ENCODE measurements around the gene FAAP100.
"Not testable (repeated sequence)": the region's sequence is repeated elsewhere in the genome, so short reads cannot be mapped to it uniquely, and the experiment has no call there.

Gene FAAP100

DNA sequence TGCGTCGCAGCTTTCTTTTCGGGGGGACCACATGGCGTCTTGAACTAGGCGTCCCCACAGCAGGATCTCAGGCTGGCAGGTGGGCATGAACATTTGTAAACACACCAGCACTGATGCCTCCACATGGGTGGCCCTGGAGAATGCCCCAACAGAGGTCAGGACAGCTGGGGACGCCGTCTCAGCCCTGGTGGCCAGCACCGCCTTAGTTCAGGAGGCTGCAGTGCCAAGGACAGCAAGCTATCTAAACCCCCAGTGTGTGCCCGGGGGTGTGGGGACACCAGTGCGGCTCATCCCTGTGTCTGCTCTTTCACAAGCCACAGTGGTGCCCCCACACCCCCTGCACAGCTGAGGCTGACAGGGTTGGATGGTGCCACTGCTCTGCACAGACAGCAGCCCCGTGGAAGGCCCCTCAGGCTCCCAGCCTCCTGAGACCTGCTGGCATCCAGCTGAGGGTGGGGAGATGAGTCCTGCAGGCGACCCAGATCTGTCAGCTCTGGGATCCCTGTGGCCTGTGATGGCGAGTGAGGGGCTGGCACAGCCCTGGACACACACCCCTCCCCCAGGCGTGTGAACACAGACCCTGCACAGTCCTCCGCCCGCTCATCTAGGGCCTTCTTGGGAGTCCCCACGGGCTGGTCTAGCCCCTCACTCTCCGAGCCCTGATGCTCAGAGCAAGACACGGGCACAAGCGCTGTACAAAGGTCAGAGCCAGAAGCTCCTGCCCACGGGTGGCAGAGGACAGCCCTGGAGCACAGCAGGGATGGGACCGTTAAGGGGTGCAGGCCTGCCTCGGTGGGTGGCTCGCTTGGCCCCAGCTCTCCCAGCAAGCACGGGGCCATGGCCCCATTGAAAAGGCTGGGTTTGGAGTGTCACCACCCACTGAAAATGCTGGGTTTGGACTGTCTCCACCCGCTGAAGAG lies 13.2 kb downstream of the FAAP100 start:
- DNase-seq (ENCODE audit: low spot score): no peak

DNA sequence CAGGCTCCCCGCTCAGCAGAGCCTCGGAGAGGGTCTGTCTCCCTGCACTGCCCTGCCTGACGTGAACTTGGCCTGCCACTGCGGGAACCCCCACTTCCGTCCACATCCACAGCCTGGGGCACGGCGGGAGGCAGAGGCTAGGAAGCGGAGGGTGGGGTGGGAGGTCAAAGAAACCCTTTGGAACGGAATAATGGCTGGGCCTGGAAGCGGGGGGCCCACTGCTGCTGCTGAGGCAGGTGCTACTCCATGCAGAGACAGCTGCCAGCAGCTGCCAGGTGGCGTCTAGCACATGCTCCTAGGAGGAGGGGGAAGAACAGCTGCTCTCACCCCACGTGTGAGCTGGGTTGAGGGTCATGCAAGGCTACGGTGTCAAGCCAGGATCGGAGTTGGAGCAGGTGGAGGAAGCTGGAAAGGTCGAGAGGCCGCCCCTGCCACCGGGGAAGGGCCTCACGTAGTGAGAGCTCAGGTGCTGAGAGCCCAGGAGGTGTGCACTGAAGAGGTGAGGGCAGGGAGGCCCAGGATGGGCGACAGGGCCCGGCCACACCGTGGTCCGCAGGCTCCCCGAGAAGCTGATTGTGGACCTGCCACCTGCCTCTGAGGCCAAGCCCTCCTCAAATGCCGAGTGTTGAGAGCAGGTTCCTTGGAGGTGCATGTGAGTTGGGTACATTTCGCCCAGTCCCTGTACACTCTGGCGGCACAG lies 14.1 kb downstream of the FAAP100 start:
- DNase-seq (ENCODE audit: low spot score): no peak

DNA sequence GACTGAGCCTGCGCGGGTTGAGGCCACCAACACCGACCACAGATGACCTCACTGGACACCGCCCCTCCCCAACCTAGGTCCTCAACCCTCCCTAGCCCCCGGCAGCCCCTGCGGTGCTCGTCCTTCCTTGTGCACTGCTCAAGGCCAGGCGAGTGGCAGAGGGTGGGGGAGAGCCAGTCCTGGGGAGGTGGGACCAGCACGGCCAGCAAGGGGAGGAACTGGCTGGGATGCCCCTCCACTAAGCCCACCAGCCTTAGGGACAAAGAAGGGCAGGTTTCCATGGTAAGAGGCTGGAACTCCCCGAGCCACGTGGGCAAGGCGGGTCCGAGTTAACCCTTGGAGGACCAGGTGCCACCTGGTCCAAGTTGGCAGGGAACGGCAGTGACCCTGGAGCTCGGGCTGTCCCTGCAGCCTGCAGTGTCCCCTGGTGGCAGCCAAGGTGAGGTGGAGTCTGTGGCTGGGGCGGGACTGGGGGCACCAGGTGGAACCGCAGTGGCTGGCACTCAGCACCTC lies 14.8 kb downstream of the FAAP100 start:
- DNase-seq (ENCODE audit: low spot score): no peak

DNA sequence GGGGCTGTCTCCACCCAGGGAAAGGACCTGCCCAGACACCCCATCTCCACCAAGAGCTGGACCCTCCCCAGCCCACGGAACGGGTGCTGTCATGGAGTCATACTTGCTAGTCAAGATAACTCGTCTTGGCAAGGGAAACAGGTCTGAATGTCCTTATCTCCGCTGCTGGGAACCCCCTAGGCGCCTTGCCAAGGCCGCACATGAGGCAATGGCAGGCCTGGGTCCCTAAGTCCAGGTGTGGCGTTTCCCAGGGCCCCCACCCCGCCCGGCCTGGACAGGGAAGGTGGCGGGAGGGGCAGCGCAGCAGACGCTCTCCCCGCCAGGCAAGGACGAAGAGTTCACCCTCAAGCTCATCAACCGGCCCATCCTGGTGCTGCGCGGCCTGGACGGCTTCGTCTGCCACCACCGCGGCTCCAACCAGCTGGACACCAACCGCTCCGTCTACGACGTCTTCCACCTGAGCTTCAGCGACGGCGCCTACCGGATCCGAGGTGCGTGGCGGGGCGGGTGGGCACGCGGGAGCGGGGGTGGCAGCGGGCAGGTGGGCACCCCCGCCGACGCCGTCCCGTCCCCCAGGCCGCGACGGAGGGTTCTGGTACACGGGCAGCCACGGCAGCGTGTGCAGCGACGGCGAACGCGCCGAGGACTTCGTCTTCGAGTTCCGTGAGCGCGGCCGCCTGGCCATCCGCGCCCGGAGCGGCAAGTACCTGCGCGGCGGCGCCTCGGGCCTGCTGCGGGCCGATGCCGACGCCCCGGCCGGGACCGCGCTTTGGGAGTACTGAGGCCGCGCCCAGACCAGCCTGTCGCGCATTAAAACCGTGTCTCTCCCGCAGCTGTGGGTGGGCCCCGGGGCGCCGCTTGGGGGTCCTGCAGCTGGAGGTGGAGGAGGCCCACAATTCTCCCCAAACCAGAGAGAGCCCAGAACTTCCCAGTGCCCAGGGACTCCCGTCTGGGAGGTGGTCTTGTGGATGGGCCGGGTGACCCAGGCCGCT lies 15.6 kb downstream of the FAAP100 start:
- no peak for DNase-seq (ENCODE audit: low spot score)

DNA sequence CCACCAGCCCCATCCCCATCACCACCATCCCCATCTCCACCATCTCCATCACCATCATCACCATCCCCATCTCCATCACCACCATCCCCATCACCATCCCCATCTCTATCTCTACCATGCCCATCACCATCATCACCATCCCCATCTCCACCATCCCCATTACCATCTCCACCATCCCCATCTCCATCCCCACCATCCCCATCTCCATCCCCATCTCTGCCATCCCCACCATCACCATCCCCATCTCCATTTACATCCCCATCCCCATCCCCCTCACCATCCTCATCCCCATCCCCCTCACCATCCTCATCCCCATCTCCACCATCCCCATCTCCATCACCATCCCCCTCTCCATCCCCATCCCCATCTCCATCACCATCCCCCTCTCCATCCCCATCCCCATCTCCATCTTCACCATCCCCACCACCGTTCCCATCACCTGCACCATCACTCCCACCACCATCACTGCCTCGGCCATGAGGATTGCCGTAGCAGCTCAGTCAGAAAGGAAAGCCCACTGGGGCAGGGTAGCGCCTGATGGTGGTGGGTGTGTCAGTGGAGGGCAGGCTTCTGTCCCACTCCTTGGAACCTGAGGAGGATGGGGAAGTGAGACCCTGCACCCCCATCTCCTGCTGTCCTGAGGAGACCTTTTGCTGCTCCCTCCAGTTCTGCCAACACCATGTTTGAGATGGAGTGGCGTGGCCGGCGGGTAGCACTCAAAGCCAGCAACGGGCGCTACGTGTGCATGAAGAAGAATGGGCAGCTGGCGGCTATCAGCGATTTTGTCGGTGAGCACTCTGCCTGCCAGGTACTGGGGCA lies 16.5 kb downstream of the FAAP100 start:
- DNase-seq (ENCODE audit: low spot score): no peak

DNA sequence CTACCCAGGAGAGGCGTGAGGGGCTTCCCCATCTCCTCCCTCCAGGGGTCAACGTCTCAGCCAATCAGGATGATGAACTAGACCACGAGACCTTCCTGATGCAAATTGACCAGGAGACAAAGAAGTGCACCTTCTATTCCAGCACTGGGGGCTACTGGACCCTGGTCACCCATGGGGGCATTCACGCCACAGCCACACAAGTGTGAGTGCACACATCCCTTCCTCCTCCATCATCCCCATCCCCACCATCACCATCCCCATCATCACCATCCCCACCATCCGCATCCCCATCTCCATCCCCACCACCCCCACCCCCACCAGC lies 17.2 kb downstream of the FAAP100 start:
- no peak for DNase-seq (ENCODE audit: low spot score)

DNA sequence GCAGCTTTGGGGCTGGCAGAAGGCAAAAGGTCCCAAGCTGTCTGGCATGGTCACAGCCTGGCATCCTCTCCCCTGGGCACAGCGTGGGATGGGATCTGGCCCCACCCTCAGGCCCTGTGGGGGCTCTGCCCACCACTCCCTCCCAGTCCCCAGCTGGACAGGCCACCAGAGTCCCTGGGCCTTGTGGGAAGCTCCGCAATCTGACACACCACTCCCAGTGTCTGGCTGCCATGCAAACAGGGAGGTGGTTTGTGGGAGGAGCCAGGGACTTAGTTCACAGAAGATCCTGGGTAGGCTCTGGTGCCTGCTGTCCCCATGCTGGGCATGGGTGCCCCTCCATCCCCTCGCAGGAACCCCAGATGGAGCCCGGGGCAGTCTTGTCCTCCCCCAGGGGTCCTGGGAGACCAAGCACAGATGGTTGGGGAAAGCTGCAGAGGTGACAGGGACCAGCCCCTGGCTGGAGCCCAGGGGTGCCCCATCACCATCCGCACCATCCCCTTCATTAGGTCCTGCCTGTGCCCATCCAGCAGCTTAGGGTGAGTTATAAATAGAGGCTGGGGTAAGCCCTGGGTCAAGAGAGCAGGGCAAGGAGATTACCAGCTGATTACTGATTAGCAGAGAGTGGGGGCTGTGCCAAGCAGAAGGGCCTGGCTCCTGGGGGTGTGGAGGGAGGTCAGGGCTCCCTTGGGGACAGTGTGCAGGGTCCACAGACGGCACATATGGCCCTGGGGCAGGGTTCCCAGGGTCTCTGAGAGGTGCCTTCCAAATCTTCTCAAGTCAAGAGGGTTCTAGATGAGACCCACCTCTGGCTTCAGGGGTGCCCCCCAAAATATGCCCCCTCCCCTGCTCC lies 17.8 kb downstream of the FAAP100 start:
- no peak for DNase-seq (ENCODE audit: low spot score)

DNA sequence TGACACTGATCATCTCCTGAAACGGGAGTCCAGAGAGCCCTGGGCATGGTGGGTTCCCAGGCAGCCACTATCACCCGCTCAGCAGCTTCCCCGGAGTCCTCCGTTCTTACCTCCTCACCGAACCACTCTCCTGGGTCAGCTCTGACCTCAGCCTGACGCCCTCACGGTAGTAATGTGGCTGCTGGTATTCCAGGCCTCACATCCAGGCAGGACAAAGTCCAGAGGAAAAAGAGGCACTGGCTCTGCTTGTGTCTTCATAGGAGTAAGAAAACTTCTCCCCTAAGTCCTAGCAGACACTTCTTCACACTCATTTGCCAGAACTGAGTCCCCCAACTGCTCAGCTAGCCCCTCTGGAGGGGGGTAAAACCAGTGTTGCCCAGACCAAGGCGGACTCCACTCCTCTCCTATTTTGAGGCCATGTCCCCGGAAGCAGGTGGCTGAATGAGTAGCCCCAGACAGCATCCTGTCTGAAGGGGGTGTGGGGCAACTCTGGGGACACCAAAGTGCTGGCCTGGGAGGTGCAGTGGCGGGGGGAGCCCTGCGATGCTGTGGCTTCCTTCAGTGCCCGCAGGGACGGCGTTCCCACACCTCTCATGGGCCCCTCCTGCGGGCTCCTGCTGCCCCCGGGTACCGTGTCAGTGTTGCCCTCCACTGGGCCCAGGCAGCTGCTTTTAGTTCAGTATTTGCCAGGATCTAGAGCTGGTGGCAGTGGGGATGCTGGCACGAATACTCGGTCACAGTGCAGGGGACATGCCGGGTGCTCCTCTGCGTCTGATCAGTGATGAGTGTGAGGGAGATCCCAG lies 18.6 kb downstream of the FAAP100 start:
- no peak for DNase-seq (ENCODE audit: low spot score)

DNA sequence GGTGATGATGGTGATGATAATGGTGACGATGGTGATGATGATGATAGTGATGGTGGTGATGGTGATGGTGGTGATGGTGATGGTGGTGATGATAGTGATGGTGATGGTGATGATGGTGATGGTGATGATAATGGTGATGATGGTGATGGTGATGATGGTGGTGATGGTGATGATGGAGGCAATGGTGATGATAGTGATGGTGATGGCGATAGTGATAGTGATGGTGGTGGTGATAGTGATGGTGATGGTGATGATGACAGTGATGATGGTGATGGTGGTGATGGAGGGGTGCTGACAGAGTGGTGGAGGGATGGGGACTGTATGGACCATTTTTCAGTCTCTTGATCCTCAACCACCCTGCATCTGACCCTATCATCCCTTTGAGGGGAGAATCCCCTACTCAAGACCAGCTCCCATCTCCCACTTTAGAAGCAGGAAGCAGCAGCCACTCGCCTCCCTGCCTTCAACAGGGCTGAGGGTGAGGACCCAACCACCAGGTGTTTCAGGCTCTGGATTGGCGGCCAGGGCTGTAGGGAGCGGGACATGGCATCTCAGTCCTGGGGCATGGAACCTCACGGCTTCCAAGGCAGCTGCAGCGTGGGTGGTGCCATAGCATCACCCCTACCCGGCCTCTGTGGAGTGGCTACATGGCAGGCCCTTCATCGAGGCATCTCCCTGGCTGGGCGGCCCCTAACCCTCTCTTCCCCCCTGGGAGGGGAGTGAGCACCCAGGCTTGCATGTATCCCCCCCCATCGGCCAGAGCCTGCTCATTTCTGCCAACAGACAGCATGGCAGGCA lies 19.5 kb downstream of the FAAP100 start:
- no peak for DNase-seq (ENCODE audit: low spot score)

DNA sequence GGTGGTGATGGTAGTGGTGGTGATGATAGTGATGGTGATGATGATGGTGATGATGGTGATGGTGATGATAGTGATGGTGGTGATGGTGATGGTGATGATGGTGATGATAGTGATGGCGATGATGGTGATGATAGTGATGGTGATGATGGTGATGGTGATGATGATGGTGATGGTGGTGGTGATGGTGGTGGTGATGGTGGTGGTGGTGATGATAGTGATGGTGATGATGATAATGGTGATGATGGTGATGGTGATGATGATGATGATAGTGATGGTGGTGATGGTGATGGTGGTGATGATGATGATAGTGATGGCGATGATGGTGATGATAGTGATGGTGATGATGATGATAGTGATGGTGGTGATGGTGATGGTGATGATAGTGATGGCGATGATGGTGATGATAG lies 20.2 kb downstream of the FAAP100 start:
- DNase-seq (ENCODE audit: low spot score): not testable (repeated sequence)

DNA sequence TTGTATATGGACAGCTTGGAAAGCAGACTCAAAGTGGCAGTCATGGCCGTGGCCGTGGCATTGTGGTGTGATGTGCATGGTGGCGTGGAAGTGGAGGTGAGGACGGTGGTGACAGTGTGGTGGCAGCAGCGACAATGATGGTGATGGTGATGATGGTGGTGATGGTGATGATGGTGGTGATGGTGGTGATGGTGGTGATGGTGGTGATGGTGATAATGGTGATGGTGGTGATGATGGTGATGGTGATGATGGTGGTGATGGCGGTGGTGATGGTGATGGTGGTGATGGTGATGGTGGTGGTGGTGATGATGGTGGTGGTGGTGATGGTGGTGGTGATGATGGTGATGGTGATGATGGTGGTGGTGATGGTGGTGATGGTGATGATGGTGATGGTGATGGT lies 21.1 kb downstream of the FAAP100 start:
- DNase-seq (ENCODE audit: low spot score): not testable (repeated sequence)

DNA sequence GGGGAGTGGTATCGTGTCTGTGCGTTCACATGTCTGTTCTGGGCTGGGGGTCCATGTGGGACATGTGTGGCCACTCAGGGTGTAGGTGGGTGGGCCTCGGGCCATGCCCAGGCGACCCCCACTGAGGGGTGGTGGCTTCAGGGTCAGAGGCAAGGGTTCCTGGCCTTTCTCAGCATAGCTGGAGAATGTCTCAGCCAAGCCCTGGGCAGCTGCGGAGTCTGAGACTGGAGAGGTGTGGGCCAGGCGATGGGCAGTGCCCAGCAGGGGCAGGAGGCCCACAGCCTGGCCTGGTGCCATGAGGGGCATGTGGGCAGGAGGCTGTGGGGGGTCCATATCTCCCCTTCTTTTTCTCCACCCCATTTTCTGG lies 22.7 kb downstream of the FAAP100 start:
- no peak for DNase-seq (ENCODE audit: low spot score)

DNA sequence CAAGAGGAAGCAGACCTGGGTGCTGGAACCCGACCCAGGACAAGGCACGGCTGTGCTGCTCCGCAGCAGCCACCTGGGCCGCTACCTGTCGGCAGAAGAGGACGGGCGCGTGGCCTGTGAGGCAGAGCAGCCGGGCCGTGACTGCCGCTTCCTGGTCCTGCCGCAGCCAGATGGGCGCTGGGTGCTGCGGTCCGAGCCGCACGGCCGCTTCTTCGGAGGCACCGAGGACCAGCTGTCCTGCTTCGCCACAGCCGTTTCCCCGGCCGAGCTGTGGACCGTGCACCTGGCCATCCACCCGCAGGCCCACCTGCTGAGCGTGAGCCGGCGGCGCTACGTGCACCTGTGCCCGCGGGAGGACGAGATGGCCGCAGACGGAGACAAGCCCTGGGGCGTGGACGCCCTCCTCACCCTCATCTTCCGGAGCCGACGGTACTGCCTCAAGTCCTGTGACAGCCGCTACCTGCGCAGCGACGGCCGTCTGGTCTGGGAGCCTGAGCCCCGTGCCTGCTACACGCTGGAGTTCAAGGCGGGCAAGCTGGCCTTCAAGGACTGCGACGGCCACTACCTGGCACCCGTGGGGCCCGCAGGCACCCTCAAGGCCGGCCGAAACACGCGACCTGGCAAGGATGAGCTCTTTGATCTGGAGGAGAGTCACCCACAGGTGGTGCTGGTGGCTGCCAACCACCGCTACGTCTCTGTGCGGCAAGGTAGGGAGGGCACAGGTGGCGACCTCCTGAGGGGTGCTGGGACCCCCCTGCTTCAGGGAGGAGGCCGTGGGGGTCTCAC lies 23.3 kb downstream of the FAAP100 start:
- no peak for DNase-seq (ENCODE audit: low spot score)

DNA sequence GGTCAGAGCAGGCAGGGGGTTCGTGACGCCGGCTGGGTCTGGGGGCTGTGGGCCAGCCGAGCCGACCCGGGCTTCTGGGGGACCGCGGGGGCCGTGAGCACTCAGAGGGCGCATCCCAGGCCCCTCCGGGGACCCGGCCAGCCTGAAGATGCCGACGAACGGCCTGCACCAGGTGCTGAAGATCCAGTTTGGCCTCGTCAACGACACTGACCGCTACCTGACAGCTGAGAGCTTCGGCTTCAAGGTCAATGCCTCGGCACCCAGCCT lies 23.8 kb downstream of the FAAP100 start:
- DNase-seq (ENCODE audit: low spot score): no peak

DNA sequence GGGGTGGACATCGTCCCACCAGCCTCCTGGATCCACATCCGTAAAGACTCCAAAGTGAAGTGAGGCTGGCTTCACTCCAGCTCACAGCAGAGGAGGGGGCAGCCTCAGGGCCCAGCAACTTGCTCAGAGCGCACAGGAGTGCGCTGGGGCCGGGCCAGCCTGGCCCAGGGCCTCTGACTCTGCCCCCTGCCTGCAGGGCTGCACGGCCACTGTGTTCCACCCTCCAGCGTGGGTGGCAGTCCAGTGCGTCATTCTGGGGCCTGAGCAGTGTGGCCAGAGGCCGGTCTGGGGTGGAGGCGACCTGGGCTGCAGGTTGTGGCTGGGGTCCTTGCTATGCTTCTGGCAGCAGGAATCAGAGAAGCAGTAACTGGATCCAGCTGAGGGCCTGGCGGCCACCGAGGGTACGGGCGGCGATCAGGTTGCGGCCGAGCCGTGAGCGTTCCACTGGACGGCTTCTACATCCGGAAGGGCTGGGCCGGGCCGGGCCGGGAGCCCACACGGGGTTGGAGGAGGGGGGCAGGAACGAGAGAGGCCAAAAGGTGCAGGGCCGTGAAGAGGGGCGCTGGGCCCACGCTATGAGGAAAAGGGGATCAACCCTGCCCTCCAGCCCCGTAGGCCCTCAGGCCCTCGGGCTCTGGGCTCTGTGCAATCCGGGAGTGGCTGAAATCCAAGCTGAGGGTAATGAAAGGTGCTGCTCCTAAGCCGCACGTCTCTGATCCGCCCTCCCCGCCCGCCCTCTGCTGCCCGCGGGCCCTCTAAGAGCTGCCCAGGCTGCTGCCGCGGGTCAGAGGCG lies 24.4 kb downstream of the FAAP100 start, which contains the start of gene FSCN2:
FSCN2 (plus strand) TSS at position 787 of the 793 bp plus-strand sequence. CDS start 155 bp downstream, outside the sequence.
- no peak for DNase-seq (ENCODE audit: low spot score)

DNA sequence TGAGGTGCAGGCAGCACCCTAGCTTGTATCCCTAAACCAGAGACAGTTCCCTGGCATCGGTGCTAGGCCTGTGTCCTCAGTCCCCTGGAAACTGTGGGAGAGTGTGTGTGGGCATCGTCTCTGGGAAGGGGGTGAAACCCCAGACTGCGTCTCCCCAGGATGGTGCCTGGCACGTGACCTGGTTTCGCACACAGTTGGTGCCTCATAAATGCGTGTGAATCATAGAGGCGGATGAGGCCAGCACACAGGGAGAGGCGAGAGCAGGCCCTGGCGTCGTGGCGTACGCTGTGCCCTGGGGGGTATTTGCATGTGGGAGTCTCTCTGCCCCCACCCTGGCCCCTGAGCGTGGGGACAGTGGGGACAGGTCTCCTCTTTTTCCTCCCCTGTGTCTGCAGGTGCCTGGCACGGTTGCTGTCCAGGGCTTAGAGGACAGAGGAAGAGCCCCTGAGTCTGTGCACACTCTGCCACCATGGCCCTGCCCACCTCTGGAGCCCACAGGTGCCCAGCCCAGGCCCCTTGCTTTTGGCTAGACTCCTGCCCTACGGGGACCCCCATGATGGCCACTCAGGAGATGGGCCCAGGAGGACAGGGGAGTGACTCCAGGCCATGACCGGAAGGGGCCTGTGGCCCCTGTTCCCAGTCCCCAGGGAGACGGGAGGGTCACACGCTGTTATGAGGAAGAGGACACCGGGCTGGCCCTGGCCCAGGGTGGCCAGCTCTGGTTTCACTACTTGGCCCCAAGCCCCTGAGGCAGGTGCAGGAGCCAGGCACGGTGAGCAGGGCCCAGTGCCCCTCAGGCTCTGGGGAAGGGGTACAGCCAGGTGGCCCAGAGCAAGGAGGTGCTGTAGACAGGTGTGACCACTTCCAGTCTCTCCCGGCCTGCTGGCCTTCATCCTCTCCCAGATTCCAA lies 25.2 kb downstream of the FAAP100 start:
- no peak for DNase-seq (ENCODE audit: low spot score)
